ENCODE results near the gene FXYD6.

DNA sequence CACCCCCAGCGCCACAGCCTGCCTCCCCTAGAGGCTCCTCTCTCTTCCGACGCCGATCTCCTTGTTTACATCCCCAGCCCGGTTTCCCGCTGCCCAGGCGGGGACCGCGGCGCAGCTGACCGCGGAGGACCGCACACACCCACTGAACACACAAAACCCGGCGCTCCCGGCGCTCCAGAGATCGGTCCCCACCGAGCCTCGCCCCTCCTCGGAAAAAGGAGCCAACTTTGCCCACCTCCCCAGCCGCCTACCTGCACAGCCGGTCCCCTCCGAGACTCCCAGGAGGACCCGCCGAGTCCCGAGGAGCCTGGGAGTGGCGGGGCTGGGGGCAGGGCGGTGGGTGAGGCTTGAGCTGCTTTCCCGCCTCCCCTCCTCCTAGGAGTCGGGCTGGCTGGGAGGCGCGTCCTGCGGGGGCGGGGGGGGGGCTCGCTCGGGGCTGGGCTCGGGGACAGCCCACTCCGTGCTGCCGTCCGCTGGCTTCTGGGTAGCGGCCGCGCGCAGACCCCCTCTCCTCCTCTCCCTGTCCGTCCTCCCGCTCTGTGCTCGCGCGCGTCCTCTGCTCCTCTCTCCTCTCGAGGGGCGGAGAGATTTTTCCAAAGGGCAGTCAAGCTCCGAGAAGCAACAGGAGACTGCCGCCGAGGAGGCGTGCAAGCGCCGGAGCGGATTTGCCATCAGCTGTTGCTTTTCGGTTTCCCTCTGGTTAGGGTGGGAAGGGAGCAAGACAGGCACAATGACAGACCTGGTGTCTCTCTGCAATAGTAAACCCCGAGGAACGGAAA is at the start of gene FXYD6:
- TF ChIP-seq RAD21 (CRISPR knock-in tag; conservative IDR thresholded peaks at IDR 0.05 in 1 of 2, IDR thresholded peaks at IDR 0.05 in 1 of 2) (no peak), TEAD4 (IDR thresholded peaks at IDR 0.05; ENCODE audit: low read length) (no peak), TEAD4 (CRISPR knock-in tag; IDR thresholded peaks at IDR 0.05; ENCODE audit: borderline replicate concordance) (no peak), FOXM1 (IDR thresholded peaks at IDR 0.05; ENCODE audit: low read depth) (no peak), FOXM1 (CRISPR knock-in tag; IDR thresholded peaks at IDR 0.05; ENCODE audit: low read depth) (no peak), GABPA (tag; conservative IDR thresholded peaks at IDR 0.05; ENCODE audit: low read depth) (no peak)

Data from K562 (cell line).